ENCODE data around the gene ERICH6B.

Gene ERICH6B

DNA sequence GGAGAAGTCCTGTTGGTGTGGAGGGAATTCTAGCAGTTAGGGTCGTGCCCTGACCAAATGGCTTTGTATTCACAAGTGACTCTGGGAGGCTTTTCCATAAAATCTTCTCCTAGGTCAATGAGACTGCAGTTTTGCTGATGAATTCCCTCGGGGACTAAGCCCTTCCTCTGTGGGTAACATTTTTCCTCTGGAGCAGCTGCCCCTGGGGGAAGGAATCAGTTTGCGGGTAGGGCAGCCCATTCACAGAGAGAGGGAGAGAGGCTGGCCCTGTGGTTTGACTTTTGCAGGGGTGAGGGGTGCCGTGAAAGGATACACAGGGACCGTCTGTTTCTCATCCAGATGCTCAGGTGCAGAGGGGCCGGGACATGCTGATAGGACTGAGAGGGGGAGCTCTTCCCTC is 67.3 kb downstream of the ERICH6B start:
- no peak for TF ChIP-seq TAF1 (IDR thresholded peaks at IDR 0.05; ENCODE audit: low read depth)
- TF ChIP-seq CREB1 (IDR thresholded peaks at IDR 0.05; ENCODE audit: low read depth): no peak
- TF ChIP-seq, protein P1, sequence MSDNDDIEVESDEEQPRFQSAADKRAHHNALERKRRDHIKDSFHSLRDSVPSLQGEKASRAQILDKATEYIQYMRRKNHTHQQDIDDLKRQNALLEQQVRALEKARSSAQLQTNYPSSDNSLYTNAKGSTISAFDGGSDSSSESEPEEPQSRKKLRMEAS (IDR thresholded peaks at IDR 0.05): no peak
- TF ChIP-seq YY1 (IDR thresholded peaks at IDR 0.05; ENCODE audit: low read depth): no peak
- no peak for TF ChIP-seq EGR1 (IDR thresholded peaks at IDR 0.05)
- TF ChIP-seq, protein P2, sequence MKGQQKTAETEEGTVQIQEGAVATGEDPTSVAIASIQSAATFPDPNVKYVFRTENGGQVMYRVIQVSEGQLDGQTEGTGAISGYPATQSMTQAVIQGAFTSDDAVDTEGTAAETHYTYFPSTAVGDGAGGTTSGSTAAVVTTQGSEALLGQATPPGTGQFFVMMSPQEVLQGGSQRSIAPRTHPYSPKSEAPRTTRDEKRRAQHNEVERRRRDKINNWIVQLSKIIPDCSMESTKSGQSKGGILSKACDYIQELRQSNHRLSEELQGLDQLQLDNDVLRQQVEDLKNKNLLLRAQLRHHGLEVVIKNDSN (IDR thresholded peaks at IDR 0.05): no peak
- TF ChIP-seq, protein P3, sequence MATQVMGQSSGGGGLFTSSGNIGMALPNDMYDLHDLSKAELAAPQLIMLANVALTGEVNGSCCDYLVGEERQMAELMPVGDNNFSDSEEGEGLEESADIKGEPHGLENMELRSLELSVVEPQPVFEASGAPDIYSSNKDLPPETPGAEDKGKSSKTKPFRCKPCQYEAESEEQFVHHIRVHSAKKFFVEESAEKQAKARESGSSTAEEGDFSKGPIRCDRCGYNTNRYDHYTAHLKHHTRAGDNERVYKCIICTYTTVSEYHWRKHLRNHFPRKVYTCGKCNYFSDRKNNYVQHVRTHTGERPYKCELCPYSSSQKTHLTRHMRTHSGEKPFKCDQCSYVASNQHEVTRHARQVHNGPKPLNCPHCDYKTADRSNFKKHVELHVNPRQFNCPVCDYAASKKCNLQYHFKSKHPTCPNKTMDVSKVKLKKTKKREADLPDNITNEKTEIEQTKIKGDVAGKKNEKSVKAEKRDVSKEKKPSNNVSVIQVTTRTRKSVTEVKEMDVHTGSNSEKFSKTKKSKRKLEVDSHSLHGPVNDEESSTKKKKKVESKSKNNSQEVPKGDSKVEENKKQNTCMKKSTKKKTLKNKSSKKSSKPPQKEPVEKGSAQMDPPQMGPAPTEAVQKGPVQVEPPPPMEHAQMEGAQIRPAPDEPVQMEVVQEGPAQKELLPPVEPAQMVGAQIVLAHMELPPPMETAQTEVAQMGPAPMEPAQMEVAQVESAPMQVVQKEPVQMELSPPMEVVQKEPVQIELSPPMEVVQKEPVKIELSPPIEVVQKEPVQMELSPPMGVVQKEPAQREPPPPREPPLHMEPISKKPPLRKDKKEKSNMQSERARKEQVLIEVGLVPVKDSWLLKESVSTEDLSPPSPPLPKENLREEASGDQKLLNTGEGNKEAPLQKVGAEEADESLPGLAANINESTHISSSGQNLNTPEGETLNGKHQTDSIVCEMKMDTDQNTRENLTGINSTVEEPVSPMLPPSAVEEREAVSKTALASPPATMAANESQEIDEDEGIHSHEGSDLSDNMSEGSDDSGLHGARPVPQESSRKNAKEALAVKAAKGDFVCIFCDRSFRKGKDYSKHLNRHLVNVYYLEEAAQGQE (IDR thresholded peaks at IDR 0.05; ENCODE audit: low read depth): no peak
- TF ChIP-seq NFIC (IDR thresholded peaks at IDR 0.05): no peak
- TF ChIP-seq EP300 (IDR thresholded peaks at IDR 0.05; ENCODE audit: borderline replicate concordance): no peak
- TF ChIP-seq ZBTB7A (IDR thresholded peaks at IDR 0.05; ENCODE audit: low read depth): no peak
- TF ChIP-seq FOXM1 (IDR thresholded peaks at IDR 0.05; ENCODE audit: borderline replicate concordance, low read depth): no peak
- TF ChIP-seq TEAD4 (IDR thresholded peaks at IDR 0.05): no peak

DNA sequence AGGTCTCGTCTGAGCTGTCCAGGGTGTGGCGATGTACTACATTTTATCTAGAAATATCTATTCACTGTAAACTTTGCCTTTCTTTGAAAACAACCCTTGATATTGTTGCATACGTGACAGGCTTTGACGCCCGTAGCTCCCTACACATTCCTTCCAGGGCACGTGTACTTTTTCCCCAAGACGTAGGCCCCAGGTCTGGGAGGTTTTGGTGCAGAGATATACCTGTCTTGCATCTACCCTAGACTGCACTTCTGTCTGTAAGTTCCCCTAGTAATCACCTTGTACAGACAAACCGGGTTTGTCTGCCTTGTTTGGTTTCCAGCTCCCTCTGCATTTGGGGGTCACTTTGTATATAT is 69.2 kb downstream of the ERICH6B start:
- no peak for TF ChIP-seq EP300 (IDR thresholded peaks at IDR 0.05; ENCODE audit: borderline replicate concordance)
- no peak for TF ChIP-seq CEBPB (IDR thresholded peaks at IDR 0.05)
- TF ChIP-seq TEAD4 (IDR thresholded peaks at IDR 0.05): no peak
- no peak for TF ChIP-seq TAF1 (IDR thresholded peaks at IDR 0.05; ENCODE audit: low read depth)
- no peak for TF ChIP-seq YY1 (IDR thresholded peaks at IDR 0.05; ENCODE audit: low read depth)
- TF ChIP-seq NFIC (IDR thresholded peaks at IDR 0.05): no peak
- TF ChIP-seq EGR1 (IDR thresholded peaks at IDR 0.05): no peak
- no peak for TF ChIP-seq RAD21 (IDR thresholded peaks at IDR 0.05; ENCODE audit: low read depth)
- no peak for TF ChIP-seq CREB1 (IDR thresholded peaks at IDR 0.05; ENCODE audit: low read depth)
- TF ChIP-seq, protein P3 (IDR thresholded peaks at IDR 0.05; ENCODE audit: low read depth): no peak
- TF ChIP-seq FOXM1 (IDR thresholded peaks at IDR 0.05; ENCODE audit: borderline replicate concordance, low read depth): no peak
- no peak for TF ChIP-seq TCF12 (IDR thresholded peaks at IDR 0.05; ENCODE audit: low read depth)
- TF ChIP-seq, protein P2 (IDR thresholded peaks at IDR 0.05): no peak
- no peak for TF ChIP-seq ZBTB7A (IDR thresholded peaks at IDR 0.05; ENCODE audit: low read depth)
- TF ChIP-seq, protein P1 (IDR thresholded peaks at IDR 0.05): no peak

DNA sequence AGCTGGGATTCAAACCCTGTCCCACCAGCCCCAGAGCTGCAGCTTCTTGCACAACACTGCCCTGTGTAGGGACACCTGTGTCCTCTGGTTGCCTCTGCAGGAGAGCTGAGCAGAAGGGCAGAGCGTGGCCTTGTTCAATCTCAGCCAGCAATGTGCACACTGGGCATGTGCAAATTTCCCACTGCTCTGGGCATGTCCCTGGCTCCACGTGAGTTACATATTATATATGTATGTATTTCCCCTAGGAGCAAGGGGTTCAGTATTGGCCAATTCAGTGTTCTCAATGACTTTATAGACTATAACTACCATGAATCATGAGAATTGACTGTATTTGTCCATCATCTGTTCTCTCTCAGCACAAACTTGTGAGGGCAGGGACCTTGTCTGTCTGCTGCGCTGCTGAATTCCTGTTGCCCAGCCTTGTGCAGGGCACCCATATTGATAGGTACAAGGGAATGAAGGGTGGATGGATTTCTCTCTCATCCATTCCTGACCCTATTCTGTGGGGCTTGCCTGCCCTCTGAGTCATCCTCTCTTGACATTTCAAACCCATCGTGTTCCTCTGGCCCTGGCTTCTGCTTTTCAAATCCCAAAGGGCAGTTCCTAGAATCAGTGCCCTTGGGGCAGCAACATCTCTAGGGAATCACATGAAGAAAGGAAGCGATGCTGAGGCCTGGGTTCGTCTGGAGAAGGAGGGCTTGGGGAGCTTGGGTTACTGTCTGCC is 69.7 kb downstream of the ERICH6B start:
- TF ChIP-seq FOXM1 (IDR thresholded peaks at IDR 0.05; ENCODE audit: borderline replicate concordance, low read depth) (no peak), TAF1 (IDR thresholded peaks at IDR 0.05; ENCODE audit: low read depth) (no peak), TEAD4 (IDR thresholded peaks at IDR 0.05) (no peak), YY1 (IDR thresholded peaks at IDR 0.05; ENCODE audit: low read depth) (no peak), TCF12 (IDR thresholded peaks at IDR 0.05; ENCODE audit: low read depth) (no peak), RAD21 (IDR thresholded peaks at IDR 0.05; ENCODE audit: low read depth) (no peak), EGR1 (IDR thresholded peaks at IDR 0.05) (no peak), EP300 (IDR thresholded peaks at IDR 0.05; ENCODE audit: borderline replicate concordance) (no peak), CEBPB (IDR thresholded peaks at IDR 0.05) (no peak), CREB1 (IDR thresholded peaks at IDR 0.05; ENCODE audit: low read depth) (no peak), NFIC (IDR thresholded peaks at IDR 0.05) (no peak), ZBTB7A (IDR thresholded peaks at IDR 0.05; ENCODE audit: low read depth) (no peak)
- TF ChIP-seq, protein P2 (IDR thresholded peaks at IDR 0.05): no peak
- TF ChIP-seq, protein P3 (IDR thresholded peaks at IDR 0.05; ENCODE audit: low read depth): no peak
- TF ChIP-seq, protein P1 (IDR thresholded peaks at IDR 0.05): no peak
